Mesothelial cell of epicardium (in vitro differentiated cells): ENCODE results near the gene GRB10. TPM values are rescaled to one million over a fixed set of nuclear protein-coding genes. Genes with fewer than 3 reads are reported as not detected.
"Not testable (repeated sequence)": the region's sequence is repeated elsewhere in the genome, so short reads cannot be mapped to it uniquely, and the experiment has no call there.

Experiments used
- DNase-seq, 2 experiments: peaks; one replicate each; pipeline ENCODE4 v3.0.0; 2021; ENCODE audit warnings: low spot score in 2 of 2; ENCODE audit not compliant: unreplicated experiment in 2 of 2
- H3K27ac Mint-ChIP-seq: 2 replicates; pipeline ENCODE4 v1.8.0; 2021; ENCODE audit warnings: mixed read lengths
- H3K27me3 Mint-ChIP-seq: 2 replicates; pipeline ENCODE4 v1.8.0; 2021; ENCODE audit warnings: low read depth, mixed read lengths
- H3K36me3 Mint-ChIP-seq: 2 replicates; pipeline ENCODE4 v1.8.0; 2021; ENCODE audit warnings: mixed read lengths
- H3K4me1 Mint-ChIP-seq: 2 replicates; pipeline ENCODE4 v1.8.0; 2021; ENCODE audit warnings: mixed read lengths
- H3K4me3 Mint-ChIP-seq: 2 replicates; pipeline ENCODE4 v1.8.0; 2021; ENCODE audit warnings: mild to moderate bottlenecking, moderate library complexity, mixed read lengths
- H3K9me3 Mint-ChIP-seq: 2 replicates; pipeline ENCODE4 v1.8.0; 2021; ENCODE audit warnings: mixed read lengths
- CTCF ChIP-seq: fragments of 200-600 bp; sonication (generic); IDR thresholded peaks from one replicate; pipeline ENCODE4 v1.5.0; 2021; ENCODE audit warnings: antibody characterized with exemption; ENCODE audit not compliant: unreplicated experiment
- total RNA-seq: library from RNA; stranded (reverse); gene quantifications from 3 replicates; pipeline ENCODE4 v1.2.1, GENCODE V29; 2021

GRB10 gene
- total RNA-seq, 1 donor from 2014 or later: 59.2 TPM

GRCh38 chr7:50739744-50740435, 42.8 kb downstream of the GRB10 start:
- H3K4me3 Mint-ChIP-seq: no peak overlapping the region
- DNase-seq: no peak
- H3K27me3 Mint-ChIP-seq: no peaks in the 10 kb centered on the region
- peaks cover 18% of the 10 kb centered on the region for H3K9me3 Mint-ChIP-seq
- peaks cover 16% of the 10 kb centered on the region for H3K36me3 Mint-ChIP-seq
- TF ChIP-seq CTCF: no peak
- H3K27ac Mint-ChIP-seq: no peak overlapping the region
- H3K4me1 Mint-ChIP-seq: peaks cover 2% of the 10 kb centered on the region

GRCh38 chr7:50738932-50739331, 43.8 kb downstream of the GRB10 start:
- no peak for DNase-seq
- Mint-ChIP-seq H3K27me3 (no peaks in the 10 kb centered on the region), H3K27ac (no peak overlapping the region), H3K36me3 (peaks cover 13% of the 10 kb centered on the region), H3K9me3 (peaks cover 18% of the 10 kb centered on the region), H3K4me3 (no peak overlapping the region), H3K4me1 (peaks cover 2% of the 10 kb centered on the region)
- no peak for TF ChIP-seq CTCF

GRCh38 chr7:50735836-50736235, 46.9 kb downstream of the GRB10 start:
- not testable (repeated sequence) for DNase-seq, H3K27ac Mint-ChIP-seq, H3K4me1 Mint-ChIP-seq, H3K27me3 Mint-ChIP-seq, H3K4me3 Mint-ChIP-seq
- H3K9me3 Mint-ChIP-seq: peaks cover 18% of the 10 kb centered on the region
- peaks cover 16% of the 10 kb centered on the region for H3K36me3 Mint-ChIP-seq

GRCh38 chr7:50735333-50735732, 47.4 kb downstream of the GRB10 start:
- Mint-ChIP-seq H3K9me3 (peaks cover 18% of the 10 kb centered on the region), H3K36me3 (peaks cover 16% of the 10 kb centered on the region), H3K4me1 (peaks cover 11% of the 10 kb centered on the region), H3K4me3 (no peak overlapping the region), H3K27ac (no peak overlapping the region), H3K27me3 (no peaks in the 10 kb centered on the region)
- no peak for DNase-seq
- no peak for TF ChIP-seq CTCF

- Mint-ChIP-seq H3K27me3 (no peaks in the 10 kb centered on the region), H3K27ac (no peak overlapping the region), H3K4me3 (no peak overlapping the region), H3K4me1 (peaks cover 19% of the 10 kb centered on the region), H3K36me3 (peaks cover 14% of the 10 kb centered on the region), H3K9me3 (peaks cover 16% of the 10 kb centered on the region)
- no peak for DNase-seq
- TF ChIP-seq CTCF: no peak
Measured at GRCh38 chr7:50734246-50734645, 48.5 kb downstream of the GRB10 start.

GRCh38 chr7:50733552-50733951, 49.1 kb downstream of the GRB10 start:
- H3K9me3 Mint-ChIP-seq: peaks cover 12% of the 10 kb centered on the region
- peaks cover 19% of the 10 kb centered on the region for H3K4me1 Mint-ChIP-seq
- no peak overlapping the region for H3K4me3 Mint-ChIP-seq
- H3K27me3 Mint-ChIP-seq: no peaks in the 10 kb centered on the region
- peaks cover 11% of the 10 kb centered on the region for H3K36me3 Mint-ChIP-seq
- DNase-seq: no peak
- TF ChIP-seq CTCF: no peak
- H3K27ac Mint-ChIP-seq: no peak overlapping the region
